NCI-H1417 treated with DMSO at 0.1 percent for 48 hours (cell line): ENCODE measurements around the gene DSCAM.
A peak's percentile ranks its signal among the peaks of the same experiment; 100 is the strongest.

Experiments used
- DNase-seq: peaks from one replicate; lab custom pipeline; 2025; lab: John Stamatoyannopoulos, UW

Gene DSCAM

GRCh38 chr21:40770435-40771055 is 76.4 kb downstream of the DSCAM start:
- DNase-seq: no peak

- no peak for DNase-seq
Measured at GRCh38 chr21:40769231-40769630, 77.7 kb downstream of the DSCAM start.

GRCh38 chr21:40768056-40768455 is 78.9 kb downstream of the DSCAM start:
- DNase-seq: no peak

- DNase-seq: no peak
Measured at GRCh38 chr21:40766381-40766780, 80.6 kb downstream of the DSCAM start.

- DNase-seq: no peak
Measured at GRCh38 chr21:40765811-40766210, 81.1 kb downstream of the DSCAM start.

- DNase-seq: no peak
Measured at GRCh38 chr21:40760821-40761220, 86.1 kb downstream of the DSCAM start.

GRCh38 chr21:40759061-40759460 is 87.9 kb downstream of the DSCAM start:
- no peak for DNase-seq

GRCh38 chr21:40757366-40757765 is 89.6 kb downstream of the DSCAM start:
- no peak for DNase-seq

- DNase-seq: no peak
Measured at GRCh38 chr21:40754466-40754865, 92.5 kb downstream of the DSCAM start.

GRCh38 chr21:40753756-40754155 is 93.2 kb downstream of the DSCAM start:
- no peak for DNase-seq

GRCh38 chr21:40752125-40752524 is 94.8 kb downstream of the DSCAM start:
- no peak for DNase-seq

- DNase-seq: no peak
Measured at GRCh38 chr21:40751221-40751620, 95.7 kb downstream of the DSCAM start.

GRCh38 chr21:40736145-40736544 is 110.8 kb downstream of the DSCAM start:
- DNase-seq: no peak

- DNase-seq: peak; percentile 30
Measured at GRCh38 chr21:40733024-40733397, 113.9 kb downstream of the DSCAM start.

GRCh38 chr21:40732253-40733023 is 114.5 kb downstream of the DSCAM start:
- DNase-seq: no peak

- no peak for DNase-seq
Measured at GRCh38 chr21:40731206-40731605, 115.8 kb downstream of the DSCAM start.

- DNase-seq: no peak
Measured at GRCh38 chr21:40730426-40730800, 116.5 kb downstream of the DSCAM start.

GRCh38 chr21:40729761-40730425 is 117.1 kb downstream of the DSCAM start:
- DNase-seq: no peak

GRCh38 chr21:40723966-40724365 is 123.0 kb downstream of the DSCAM start:
- DNase-seq: no peak

- DNase-seq: no peak
Measured at GRCh38 chr21:40723317-40723716, 123.6 kb downstream of the DSCAM start.

GRCh38 chr21:40719615-40720014 is 127.3 kb downstream of the DSCAM start:
- no peak for DNase-seq

GRCh38 chr21:40717028-40717427 is 129.9 kb downstream of the DSCAM start:
- DNase-seq: peak; percentile 66

- no peak for DNase-seq
Measured at GRCh38 chr21:40714536-40714935, 132.4 kb downstream of the DSCAM start.
